HepG2 (cell line): Measurements from ENCODE around the gene MYPN.

Source experiments
- FOXP1 ChIP-seq, 2 experiments: fragments of 450-650 bp in 1 of 2; IDR thresholded peaks; 2 replicates each; pipeline ENCODE4 v1.6.1; 2017 to 2018; ENCODE audit warnings: antibody characterized with exemption in 1 of 2
- PAX8 ChIP-seq: sonication (generic); formaldehyde crosslinking; IDR thresholded peaks from 2 replicates; pipeline ENCODE4 v1.8.0; 2022; ENCODE audit warnings: mild to moderate bottlenecking, missing genetic modification reagents, borderline replicate concordance
- SMARCC2 ChIP-seq: fragments of 450-650 bp; IDR thresholded peaks from 2 replicates; pipeline ENCODE4 v1.6.1; 2017; ENCODE audit warnings: antibody characterized with exemption, mild to moderate bottlenecking
- ZNF3 ChIP-seq: IDR thresholded peaks from 2 replicates; pipeline ENCODE4 v1.7.0; 2017; ENCODE audit warnings: inconsistent platforms
- TF ChIP-seq, protein P1 (sequence below), 2 experiments: IDR thresholded peaks; 2 replicates each; pipeline ENCODE4 v1.6.1; 2011 to 2012; ENCODE audit warnings: low read length in 2 of 2, borderline replicate concordance in 1 of 2, low read depth in 1 of 2, mild to moderate bottlenecking in 1 of 2, moderate library complexity in 1 of 2
- TF ChIP-seq, protein P2 (sequence below): sonication (generic); formaldehyde crosslinking; IDR thresholded peaks from 2 replicates; pipeline ENCODE4 v1.5.0; 2020; ENCODE audit warnings: mild to moderate bottlenecking, missing genetic modification reagents, moderate library complexity
- TF ChIP-seq, protein P3 (sequence below): sonication (generic); formaldehyde crosslinking; IDR thresholded peaks from 2 replicates; pipeline ENCODE4 v1.4.0; 2020; ENCODE audit warnings: missing genetic modification reagents
- TF ChIP-seq, protein P4 (sequence below): sonication (generic); formaldehyde crosslinking; IDR thresholded peaks from 2 replicates; pipeline ENCODE4 v1.8.0; 2023; ENCODE audit warnings: mild to moderate bottlenecking, missing genetic modification reagents
- TF ChIP-seq, protein P5 (sequence below): IDR thresholded peaks from 2 replicates; pipeline ENCODE4 v1.6.1; 2016
- TF ChIP-seq, protein P6 (sequence below): sonication (generic); IDR thresholded peaks from 2 replicates; pipeline ENCODE4 v1.6.1; 2016; ENCODE audit warnings: low read depth, borderline replicate concordance
- TF ChIP-seq, protein P7 (sequence below): sonication (generic); formaldehyde crosslinking; IDR thresholded peaks from 2 replicates; pipeline ENCODE4 v1.5.0; 2020; ENCODE audit warnings: missing genetic modification reagents, mild to moderate bottlenecking, borderline replicate concordance
- TF ChIP-seq, protein P8 (sequence below): sonication (generic); formaldehyde crosslinking; IDR thresholded peaks from 2 replicates; pipeline ENCODE4 v1.8.1; 2023; ENCODE audit warnings: mild to moderate bottlenecking, missing genetic modification reagents, borderline replicate concordance

DNA sequence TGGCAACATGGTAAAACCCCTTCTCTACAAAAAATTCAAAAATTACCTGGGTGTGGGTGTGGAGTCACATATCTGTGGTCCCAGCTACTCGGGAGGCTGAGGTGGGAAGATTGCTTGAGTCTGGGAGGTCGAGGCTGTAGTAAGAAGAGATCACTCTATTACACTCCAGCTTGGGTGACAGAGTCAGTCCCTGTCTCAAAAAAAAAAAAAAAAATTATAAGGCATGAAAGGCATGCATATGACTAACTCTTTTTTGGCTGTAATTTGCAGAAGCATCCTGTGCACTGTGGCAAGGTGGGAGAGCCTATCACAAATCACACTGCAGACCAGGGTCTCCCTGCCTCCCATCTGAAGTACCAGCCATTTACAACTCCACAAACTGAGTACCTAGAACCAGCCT, 14.1 kb upstream of the MYPN start:
- TF ChIP-seq PAX8 (CRISPR knock-in tag) = no peak
- TF ChIP-seq, protein P1, sequence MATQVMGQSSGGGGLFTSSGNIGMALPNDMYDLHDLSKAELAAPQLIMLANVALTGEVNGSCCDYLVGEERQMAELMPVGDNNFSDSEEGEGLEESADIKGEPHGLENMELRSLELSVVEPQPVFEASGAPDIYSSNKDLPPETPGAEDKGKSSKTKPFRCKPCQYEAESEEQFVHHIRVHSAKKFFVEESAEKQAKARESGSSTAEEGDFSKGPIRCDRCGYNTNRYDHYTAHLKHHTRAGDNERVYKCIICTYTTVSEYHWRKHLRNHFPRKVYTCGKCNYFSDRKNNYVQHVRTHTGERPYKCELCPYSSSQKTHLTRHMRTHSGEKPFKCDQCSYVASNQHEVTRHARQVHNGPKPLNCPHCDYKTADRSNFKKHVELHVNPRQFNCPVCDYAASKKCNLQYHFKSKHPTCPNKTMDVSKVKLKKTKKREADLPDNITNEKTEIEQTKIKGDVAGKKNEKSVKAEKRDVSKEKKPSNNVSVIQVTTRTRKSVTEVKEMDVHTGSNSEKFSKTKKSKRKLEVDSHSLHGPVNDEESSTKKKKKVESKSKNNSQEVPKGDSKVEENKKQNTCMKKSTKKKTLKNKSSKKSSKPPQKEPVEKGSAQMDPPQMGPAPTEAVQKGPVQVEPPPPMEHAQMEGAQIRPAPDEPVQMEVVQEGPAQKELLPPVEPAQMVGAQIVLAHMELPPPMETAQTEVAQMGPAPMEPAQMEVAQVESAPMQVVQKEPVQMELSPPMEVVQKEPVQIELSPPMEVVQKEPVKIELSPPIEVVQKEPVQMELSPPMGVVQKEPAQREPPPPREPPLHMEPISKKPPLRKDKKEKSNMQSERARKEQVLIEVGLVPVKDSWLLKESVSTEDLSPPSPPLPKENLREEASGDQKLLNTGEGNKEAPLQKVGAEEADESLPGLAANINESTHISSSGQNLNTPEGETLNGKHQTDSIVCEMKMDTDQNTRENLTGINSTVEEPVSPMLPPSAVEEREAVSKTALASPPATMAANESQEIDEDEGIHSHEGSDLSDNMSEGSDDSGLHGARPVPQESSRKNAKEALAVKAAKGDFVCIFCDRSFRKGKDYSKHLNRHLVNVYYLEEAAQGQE (IDR thresholded peaks at IDR 0.05; ENCODE audit: borderline replicate concordance in 1 of 2, low read depth in 1 of 2, low read length in 2 of 2) = no peak
- TF ChIP-seq FOXP1 (IDR thresholded peaks at IDR 0.05) = no peak
- TF ChIP-seq FOXP1 (CRISPR knock-in tag; IDR thresholded peaks at IDR 0.05) = no peak
- TF ChIP-seq, protein P2, sequence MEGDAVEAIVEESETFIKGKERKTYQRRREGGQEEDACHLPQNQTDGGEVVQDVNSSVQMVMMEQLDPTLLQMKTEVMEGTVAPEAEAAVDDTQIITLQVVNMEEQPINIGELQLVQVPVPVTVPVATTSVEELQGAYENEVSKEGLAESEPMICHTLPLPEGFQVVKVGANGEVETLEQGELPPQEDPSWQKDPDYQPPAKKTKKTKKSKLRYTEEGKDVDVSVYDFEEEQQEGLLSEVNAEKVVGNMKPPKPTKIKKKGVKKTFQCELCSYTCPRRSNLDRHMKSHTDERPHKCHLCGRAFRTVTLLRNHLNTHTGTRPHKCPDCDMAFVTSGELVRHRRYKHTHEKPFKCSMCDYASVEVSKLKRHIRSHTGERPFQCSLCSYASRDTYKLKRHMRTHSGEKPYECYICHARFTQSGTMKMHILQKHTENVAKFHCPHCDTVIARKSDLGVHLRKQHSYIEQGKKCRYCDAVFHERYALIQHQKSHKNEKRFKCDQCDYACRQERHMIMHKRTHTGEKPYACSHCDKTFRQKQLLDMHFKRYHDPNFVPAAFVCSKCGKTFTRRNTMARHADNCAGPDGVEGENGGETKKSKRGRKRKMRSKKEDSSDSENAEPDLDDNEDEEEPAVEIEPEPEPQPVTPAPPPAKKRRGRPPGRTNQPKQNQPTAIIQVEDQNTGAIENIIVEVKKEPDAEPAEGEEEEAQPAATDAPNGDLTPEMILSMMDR (CRISPR knock-in tag) = no peak
- TF ChIP-seq, protein P3, sequence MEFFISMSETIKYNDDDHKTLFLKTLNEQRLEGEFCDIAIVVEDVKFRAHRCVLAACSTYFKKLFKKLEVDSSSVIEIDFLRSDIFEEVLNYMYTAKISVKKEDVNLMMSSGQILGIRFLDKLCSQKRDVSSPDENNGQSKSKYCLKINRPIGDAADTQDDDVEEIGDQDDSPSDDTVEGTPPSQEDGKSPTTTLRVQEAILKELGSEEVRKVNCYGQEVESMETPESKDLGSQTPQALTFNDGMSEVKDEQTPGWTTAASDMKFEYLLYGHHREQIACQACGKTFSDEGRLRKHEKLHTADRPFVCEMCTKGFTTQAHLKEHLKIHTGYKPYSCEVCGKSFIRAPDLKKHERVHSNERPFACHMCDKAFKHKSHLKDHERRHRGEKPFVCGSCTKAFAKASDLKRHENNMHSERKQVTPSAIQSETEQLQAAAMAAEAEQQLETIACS (CRISPR knock-in tag) = no peak
- no peak for TF ChIP-seq ZNF3 (CRISPR knock-in tag)
- TF ChIP-seq, protein P4, sequence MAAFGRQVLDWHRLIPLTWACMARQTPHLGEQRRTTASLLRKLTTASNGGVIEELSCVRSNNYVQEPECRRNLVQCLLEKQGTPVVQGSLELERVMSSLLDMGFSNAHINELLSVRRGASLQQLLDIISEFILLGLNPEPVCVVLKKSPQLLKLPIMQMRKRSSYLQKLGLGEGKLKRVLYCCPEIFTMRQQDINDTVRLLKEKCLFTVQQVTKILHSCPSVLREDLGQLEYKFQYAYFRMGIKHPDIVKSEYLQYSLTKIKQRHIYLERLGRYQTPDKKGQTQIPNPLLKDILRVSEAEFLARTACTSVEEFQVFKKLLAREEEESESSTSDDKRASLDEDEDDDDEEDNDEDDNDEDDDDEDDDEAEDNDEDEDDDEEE (CRISPR knock-in tag) = no peak
- TF ChIP-seq, protein P5, sequence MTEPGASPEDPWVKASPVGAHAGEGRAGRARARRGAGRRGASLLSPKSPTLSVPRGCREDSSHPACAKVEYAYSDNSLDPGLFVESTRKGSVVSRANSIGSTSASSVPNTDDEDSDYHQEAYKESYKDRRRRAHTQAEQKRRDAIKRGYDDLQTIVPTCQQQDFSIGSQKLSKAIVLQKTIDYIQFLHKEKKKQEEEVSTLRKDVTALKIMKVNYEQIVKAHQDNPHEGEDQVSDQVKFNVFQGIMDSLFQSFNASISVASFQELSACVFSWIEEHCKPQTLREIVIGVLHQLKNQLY (CRISPR knock-in tag) = no peak
- TF ChIP-seq, protein P6, sequence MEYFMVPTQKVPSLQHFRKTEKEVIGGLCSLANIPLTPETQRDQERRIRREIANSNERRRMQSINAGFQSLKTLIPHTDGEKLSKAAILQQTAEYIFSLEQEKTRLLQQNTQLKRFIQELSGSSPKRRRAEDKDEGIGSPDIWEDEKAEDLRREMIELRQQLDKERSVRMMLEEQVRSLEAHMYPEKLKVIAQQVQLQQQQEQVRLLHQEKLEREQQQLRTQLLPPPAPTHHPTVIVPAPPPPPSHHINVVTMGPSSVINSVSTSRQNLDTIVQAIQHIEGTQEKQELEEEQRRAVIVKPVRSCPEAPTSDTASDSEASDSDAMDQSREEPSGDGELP = no peak
- TF ChIP-seq, protein P7, sequence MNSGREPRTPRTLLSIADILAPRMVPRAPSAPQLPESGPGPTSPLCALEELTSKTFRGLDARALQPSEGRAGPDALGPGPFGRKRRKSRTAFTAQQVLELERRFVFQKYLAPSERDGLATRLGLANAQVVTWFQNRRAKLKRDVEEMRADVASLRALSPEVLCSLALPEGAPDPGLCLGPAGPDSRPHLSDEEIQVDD (CRISPR knock-in tag) = no peak
- TF ChIP-seq, protein P8, sequence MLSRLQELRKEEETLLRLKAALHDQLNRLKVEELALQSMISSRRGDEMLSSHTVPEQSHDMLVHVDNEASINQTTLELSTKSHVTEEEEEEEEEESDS (CRISPR knock-in tag) = no peak
- TF ChIP-seq SMARCC2 = no peak
